Stimulated activated CD4-positive, alpha-beta T cell treated with anti-CD3 and anti-CD28 coated beads, Interleukin-1b, Interleukin-23, amount 100 ng/mL, for 24 hours (primary cell): Measurements from ENCODE around the gene HCFC1.

ENCODE experiments used
- DNase-seq, 4 experiments: peaks; one replicate each; pipeline ENCODE4 v3.0.0-alpha.2; 2020; ENCODE audit warnings: low read depth in 4 of 4, low spot score in 1 of 4

Gene HCFC1

DNA sequence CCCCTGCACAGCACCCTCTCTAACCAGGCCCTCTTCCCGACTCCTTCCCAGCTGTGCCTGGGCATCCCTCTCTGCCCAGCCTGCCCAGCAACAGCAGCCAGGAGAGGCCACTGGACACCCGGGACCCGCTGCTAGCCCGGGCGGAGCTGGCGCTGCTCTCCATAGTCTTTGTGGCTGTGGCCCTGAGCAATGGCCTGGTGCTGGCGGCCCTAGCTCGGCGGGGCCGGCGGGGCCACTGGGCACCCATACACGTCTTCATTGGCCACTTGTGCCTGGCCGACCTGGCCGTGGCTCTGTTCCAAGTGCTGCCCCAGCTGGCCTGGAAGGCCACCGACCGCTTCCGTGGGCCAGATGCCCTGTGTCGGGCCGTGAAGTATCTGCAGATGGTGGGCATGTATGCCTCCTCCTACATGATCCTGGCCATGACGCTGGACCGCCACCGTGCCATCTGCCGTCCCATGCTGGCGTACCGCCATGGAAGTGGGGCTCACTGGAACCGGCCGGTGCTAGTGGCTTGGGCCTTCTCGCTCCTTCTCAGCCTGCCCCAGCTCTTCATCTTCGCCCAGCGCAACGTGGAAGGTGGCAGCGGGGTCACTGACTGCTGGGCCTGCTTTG, 66.0 kb downstream of the HCFC1 start:
- DNase-seq: no peak

- no peak for DNase-seq
Observed at GRCh38 chrX:153903991-153904957, 67.3 kb downstream of the HCFC1 start, which contains the start of gene AVPR2. Gene AVPR2, plus strand, starts transcription at chrX:153904673. Its CDS starts 473 bp downstream, at chrX:153905146.

DNA sequence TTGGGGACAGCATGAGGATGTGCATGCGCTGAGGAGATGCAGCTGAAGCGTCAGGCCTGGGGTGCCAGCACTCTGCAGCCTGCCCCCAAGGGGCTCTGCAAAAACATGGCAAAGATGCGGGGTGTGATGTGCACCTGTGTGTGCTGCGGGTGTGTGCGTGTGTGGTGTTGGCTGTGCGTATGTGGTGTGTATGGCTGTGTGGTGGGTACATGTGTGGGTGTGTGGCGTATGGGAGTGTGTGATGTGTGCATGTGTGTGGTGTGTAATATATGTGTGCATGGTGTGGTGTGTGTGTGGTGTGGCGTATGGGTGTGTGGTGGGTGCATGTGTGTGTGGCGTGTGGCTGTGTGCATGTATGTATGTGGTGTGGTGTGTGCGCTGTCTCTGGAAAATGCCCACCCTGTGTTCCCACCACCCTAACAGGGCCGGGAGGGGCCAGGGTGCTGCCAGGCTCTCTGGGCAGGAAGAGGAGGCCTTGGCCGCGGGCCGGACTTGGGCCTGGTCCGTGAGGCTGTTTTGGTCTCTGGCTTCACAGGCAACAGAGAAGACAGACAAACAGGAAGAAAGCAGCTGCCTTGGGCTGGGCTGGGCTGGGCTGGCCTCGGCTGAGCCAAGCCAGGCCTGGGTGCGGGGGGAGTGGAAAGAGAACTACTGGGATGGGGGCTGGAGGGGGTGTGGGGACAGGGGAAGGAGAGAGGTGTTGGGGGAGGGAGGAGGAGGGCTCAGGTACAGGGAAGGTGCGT, 68.2 kb downstream of the HCFC1 start:
- DNase-seq: no peak

GRCh38 chrX:153902385-153902784, 69.2 kb downstream of the HCFC1 start:
- DNase-seq: no peak

GRCh38 chrX:153901753-153902140, 69.9 kb downstream of the HCFC1 start:
- DNase-seq: no peak

- peak in 1 of 4 experiments; percentile 39 for DNase-seq
Observed at GRCh38 chrX:153900831-153901752, 70.5 kb downstream of the HCFC1 start.

GRCh38 chrX:153897899-153898298, 73.7 kb downstream of the HCFC1 start:
- no peak for DNase-seq
